Smooth muscle cell (in vitro differentiated cells): ENCODE measurements around the gene CSMD2. TPM values are rescaled to one million over a fixed set of nuclear protein-coding genes. Genes with fewer than 3 reads are reported as not detected.

Source experiments
- DNase-seq: peaks from one replicate; lab custom pipeline; 2025; ENCODE audit not compliant: unreplicated experiment; lab: John Stamatoyannopoulos, UW
- H2AFZ ChIP-seq: fragments of 200-600 bp; sonication (generic); 2 replicates; pipeline ENCODE4 v1.6.0; 2016; ENCODE audit warnings: antibody characterized with exemption, low read depth, mild to moderate bottlenecking
- H3F3A ChIP-seq: fragments of 200-600 bp; sonication (generic); 2 replicates; pipeline ENCODE4 v1.6.0; 2017; ENCODE audit warnings: antibody characterized with exemption, low read depth
- H3K27ac ChIP-seq: fragments of 200-600 bp; sonication (generic); 2 replicates; pipeline ENCODE4 v1.5.1; 2016; ENCODE audit warnings: low read depth, mild to moderate bottlenecking
- H3K27me3 ChIP-seq: fragments of 200-600 bp; sonication (generic); 2 replicates; pipeline ENCODE4 v1.6.1; 2016; ENCODE audit warnings: low read depth, mild to moderate bottlenecking
- H3K36me3 ChIP-seq: fragments of 200-600 bp; sonication (generic); 2 replicates; pipeline ENCODE4 v1.5.1; 2016; ENCODE audit warnings: low read depth
- H3K4me1 ChIP-seq: fragments of 200-600 bp; sonication (generic); 2 replicates; pipeline ENCODE4 v1.5.1; 2016; ENCODE audit warnings: low read depth
- H3K4me2 ChIP-seq: fragments of 200-600 bp; sonication (generic); 2 replicates; pipeline ENCODE4 v1.6.0; 2016; ENCODE audit warnings: mild to moderate bottlenecking
- H3K4me3 ChIP-seq: fragments of 200-600 bp; sonication (generic); 2 replicates; pipeline ENCODE4 v1.5.1; 2016; ENCODE audit warnings: mild to moderate bottlenecking
- H3K79me2 ChIP-seq: fragments of 200-600 bp; sonication (generic); 2 replicates; pipeline ENCODE4 v1.6.0; 2016; ENCODE audit warnings: low read depth, mild to moderate bottlenecking
- H3K9ac ChIP-seq: fragments of 200-600 bp; sonication (generic); 2 replicates; pipeline ENCODE4 v1.6.0; 2016; ENCODE audit warnings: low read depth
- H3K9me3 ChIP-seq: fragments of 200-600 bp; sonication (generic); replicated peaks from 2 replicates; pipeline ENCODE4 v1.5.1; 2016; ENCODE audit warnings: low read depth
- H4K20me1 ChIP-seq: fragments of 200-600 bp; sonication (generic); 2 replicates; pipeline ENCODE4 v1.6.0; 2016; ENCODE audit warnings: low read depth
- whole genome bisulfite sequencing: methylation state at CpG from one replicate; pipeline ENCODE4 v1.1.7; 2016; ENCODE audit warnings: low lambda C conversion rate; 5-methylcytosine and 5-hydroxymethylcytosine counted together
- polyA plus RNA-seq: library from polyadenylated mRNA; unstranded; fragments of >200 nt; fragmentation: Nextera tagmentation; extraction: Ambion mirVana; gene quantifications from 2 replicates; pipeline ENCODE4 v1.2.1, GENCODE V29; 2016
- total RNA-seq: library from RNA; depleted of rRNA; stranded (reverse); fragments of >200 nt; gene quantifications from 2 replicates; pipeline ENCODE4 v1.2.3, GENCODE V29; 2014
- TF ChIP-seq, protein P1 (sequence below): fragments of 200-600 bp; sonication (generic); IDR thresholded peaks from 2 replicates; pipeline ENCODE4 v1.5.1; 2017; ENCODE audit warnings: borderline replicate concordance, mild to moderate bottlenecking, antibody characterized with exemption; ENCODE audit not compliant: insufficient read depth, poor library complexity, severe bottlenecking

The CSMD2 gene
- total and polyA plus RNA-seq, 2 experiments from 2014 or later, result 0.65 to 1.8 TPM

DNA sequence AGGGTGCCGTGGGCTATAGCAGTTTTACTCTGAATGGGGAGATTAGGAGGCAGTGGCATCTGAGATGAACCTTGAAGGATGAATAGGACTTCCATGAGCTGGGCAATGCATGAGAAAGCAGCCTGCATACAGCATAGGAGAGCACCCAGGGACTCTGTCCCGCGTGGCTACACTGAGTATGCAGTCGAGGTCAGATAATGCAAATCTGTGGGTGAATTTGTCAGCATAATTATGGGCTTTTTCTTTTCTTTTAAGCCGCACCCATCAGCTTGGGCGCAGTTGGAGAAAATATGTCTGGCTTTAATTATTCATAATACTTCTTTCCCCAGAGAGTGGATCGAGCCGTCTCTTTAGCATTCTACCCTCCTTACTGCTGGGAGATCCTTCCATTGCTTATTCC, 504.1 kb downstream of the CSMD2 start:
- no peaks in the 10 kb centered on the region for H3K27me3 ChIP-seq
- H3F3A ChIP-seq, result no peaks in the 10 kb centered on the region
- H3K9ac ChIP-seq, result no peak overlapping the region
- H3K4me1 ChIP-seq, result no peaks in the 10 kb centered on the region
- no peaks in the 10 kb centered on the region for H3K79me2 ChIP-seq
- H3K36me3 ChIP-seq, result no peaks in the 10 kb centered on the region
- WGBS, result 86% methylated on average over 8 of the region's 8 CpGs
- no peak overlapping the region for H2AFZ ChIP-seq
- no peaks in the 10 kb centered on the region for H4K20me1 ChIP-seq
- DNase-seq, result no peak
- H3K9me3 ChIP-seq, result no peaks in the 10 kb centered on the region
- no peak overlapping the region for H3K4me2 ChIP-seq
- no peak overlapping the region for H3K27ac ChIP-seq
- TF ChIP-seq, protein P1, sequence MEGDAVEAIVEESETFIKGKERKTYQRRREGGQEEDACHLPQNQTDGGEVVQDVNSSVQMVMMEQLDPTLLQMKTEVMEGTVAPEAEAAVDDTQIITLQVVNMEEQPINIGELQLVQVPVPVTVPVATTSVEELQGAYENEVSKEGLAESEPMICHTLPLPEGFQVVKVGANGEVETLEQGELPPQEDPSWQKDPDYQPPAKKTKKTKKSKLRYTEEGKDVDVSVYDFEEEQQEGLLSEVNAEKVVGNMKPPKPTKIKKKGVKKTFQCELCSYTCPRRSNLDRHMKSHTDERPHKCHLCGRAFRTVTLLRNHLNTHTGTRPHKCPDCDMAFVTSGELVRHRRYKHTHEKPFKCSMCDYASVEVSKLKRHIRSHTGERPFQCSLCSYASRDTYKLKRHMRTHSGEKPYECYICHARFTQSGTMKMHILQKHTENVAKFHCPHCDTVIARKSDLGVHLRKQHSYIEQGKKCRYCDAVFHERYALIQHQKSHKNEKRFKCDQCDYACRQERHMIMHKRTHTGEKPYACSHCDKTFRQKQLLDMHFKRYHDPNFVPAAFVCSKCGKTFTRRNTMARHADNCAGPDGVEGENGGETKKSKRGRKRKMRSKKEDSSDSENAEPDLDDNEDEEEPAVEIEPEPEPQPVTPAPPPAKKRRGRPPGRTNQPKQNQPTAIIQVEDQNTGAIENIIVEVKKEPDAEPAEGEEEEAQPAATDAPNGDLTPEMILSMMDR, result no peak
- no peak overlapping the region for H3K4me3 ChIP-seq

DNA sequence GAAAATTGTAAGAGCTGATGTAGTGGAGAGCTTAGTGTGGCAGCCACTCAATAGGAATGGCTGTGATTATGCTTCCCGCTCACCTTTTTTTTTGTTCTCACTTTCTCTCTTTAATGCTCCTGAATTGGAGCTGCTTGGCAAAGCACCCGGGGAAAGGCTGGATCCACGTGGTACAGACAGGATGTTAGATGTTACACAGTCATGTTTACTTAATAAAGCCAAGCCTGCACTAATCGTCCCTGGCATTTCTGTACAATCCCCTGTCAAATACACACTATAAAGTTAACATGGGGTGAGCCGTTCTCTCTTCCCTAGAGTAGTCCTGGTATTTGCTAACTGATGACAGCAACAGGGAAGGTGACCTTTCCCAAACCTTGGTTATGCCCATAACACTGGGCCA, 504.8 kb downstream of the CSMD2 start:
- no peak overlapping the region for H3K9ac ChIP-seq
- 72% methylated on average over 5 of the region's 5 CpGs for WGBS
- H3K79me2 ChIP-seq, result no peaks in the 10 kb centered on the region
- H3K4me3 ChIP-seq, result no peak overlapping the region
- no peaks in the 10 kb centered on the region for H4K20me1 ChIP-seq
- no peaks in the 10 kb centered on the region for H3F3A ChIP-seq
- no peak overlapping the region for H2AFZ ChIP-seq
- no peak overlapping the region for H3K27ac ChIP-seq
- H3K9me3 ChIP-seq, result no peaks in the 10 kb centered on the region
- no peak overlapping the region for H3K4me2 ChIP-seq
- no peaks in the 10 kb centered on the region for H3K36me3 ChIP-seq
- TF ChIP-seq, protein P1, result no peak
- DNase-seq, result no peak
- H3K4me1 ChIP-seq, result no peaks in the 10 kb centered on the region
- no peaks in the 10 kb centered on the region for H3K27me3 ChIP-seq

DNA sequence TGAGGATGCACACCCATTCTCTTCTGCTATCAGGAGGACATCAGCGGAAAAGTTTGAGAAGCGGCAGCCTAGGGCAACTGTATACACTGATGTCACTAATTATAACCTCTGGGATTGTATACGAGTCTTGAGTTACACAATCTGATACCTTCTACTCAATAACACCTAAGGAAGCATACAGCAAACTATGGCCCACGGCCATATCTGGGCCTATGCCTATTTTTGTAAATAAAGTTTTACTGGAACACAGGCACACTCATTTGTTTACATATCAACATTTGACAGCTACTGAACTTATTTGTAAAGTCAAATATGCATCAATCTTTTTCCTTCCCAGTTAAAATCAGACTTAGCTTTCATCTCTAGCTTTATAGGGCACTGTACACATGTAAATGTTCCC, 505.4 kb downstream of the CSMD2 start:
- no peak overlapping the region for H3K4me2 ChIP-seq
- WGBS, result 83% methylated on average over 4 of the region's 4 CpGs
- H3K9ac ChIP-seq, result no peak overlapping the region
- no peaks in the 10 kb centered on the region for H3K79me2 ChIP-seq
- H3K4me3 ChIP-seq, result no peak overlapping the region
- H3K36me3 ChIP-seq, result no peaks in the 10 kb centered on the region
- H3K27ac ChIP-seq, result no peak overlapping the region
- H3K9me3 ChIP-seq, result no peaks in the 10 kb centered on the region
- no peak overlapping the region for H2AFZ ChIP-seq
- no peaks in the 10 kb centered on the region for H3K4me1 ChIP-seq
- DNase-seq, result no peak
- no peaks in the 10 kb centered on the region for H3K27me3 ChIP-seq
- H3F3A ChIP-seq, result no peaks in the 10 kb centered on the region
- no peaks in the 10 kb centered on the region for H4K20me1 ChIP-seq
- TF ChIP-seq, protein P1, result no peak

DNA sequence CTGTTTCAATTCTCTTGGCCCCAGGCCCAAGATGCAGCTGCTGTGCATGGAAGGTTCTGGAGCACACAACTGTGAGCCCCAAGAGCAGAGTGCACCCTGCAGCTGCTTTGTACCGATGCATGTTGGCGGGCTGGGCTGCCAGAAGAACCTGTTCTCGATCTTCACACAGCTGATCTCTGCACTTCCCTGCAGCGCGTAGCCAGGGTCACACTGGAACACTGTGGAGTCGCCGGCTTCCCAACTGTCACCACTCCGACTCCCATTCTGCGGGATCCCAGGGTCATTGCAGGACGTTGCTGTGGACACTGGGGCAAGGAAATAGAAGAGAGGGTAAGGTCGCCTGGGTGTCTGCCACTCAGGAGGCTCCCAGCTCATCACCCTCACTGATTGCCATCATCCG, 507.2 kb downstream of the CSMD2 start:
- H3K4me2 ChIP-seq, result no peak overlapping the region
- H3K9ac ChIP-seq, result no peak overlapping the region
- no peaks in the 10 kb centered on the region for H3F3A ChIP-seq
- 93% methylated on average over 12 of the region's 12 CpGs for WGBS
- no peak overlapping the region for H2AFZ ChIP-seq
- no peaks in the 10 kb centered on the region for H3K4me1 ChIP-seq
- no peak for DNase-seq
- no peaks in the 10 kb centered on the region for H3K36me3 ChIP-seq
- TF ChIP-seq, protein P1, result no peak
- no peak overlapping the region for H3K4me3 ChIP-seq
- no peak overlapping the region for H3K27ac ChIP-seq
- no peaks in the 10 kb centered on the region for H4K20me1 ChIP-seq
- H3K79me2 ChIP-seq, result no peaks in the 10 kb centered on the region
- no peaks in the 10 kb centered on the region for H3K9me3 ChIP-seq
- H3K27me3 ChIP-seq, result no peaks in the 10 kb centered on the region
